A549 (cell line): ENCODE measurements around the gene EPOP. TPM values are rescaled to one million over a fixed set of nuclear protein-coding genes. Genes with fewer than 3 reads are reported as not detected.

ENCODE experiments used
- ATOH8 ChIP-seq: fragments of 250-450 bp; sonication (Bioruptor Pico); IDR thresholded peaks from 2 replicates; pipeline ENCODE4 v1.5.0; 2020; ENCODE audit warnings: low read depth, mild to moderate bottlenecking, moderate library complexity
- BHLHE40 ChIP-seq: IDR thresholded peaks from 2 replicates; pipeline ENCODE4 v1.6.1; 2012; ENCODE audit warnings: low read depth, low read length, inconsistent platforms
- CEBPB ChIP-seq, 2 experiments: fragments of >200 bp in 1 of 2; sonication (Bioruptor Twin) in 1 of 2; formaldehyde crosslinking in 1 of 2; IDR thresholded peaks; 2 replicates each; pipeline ENCODE4 v1.6.1; 2012 to 2016
- CHD2 ChIP-seq: fragments of 150-350 bp; IDR thresholded peaks from 2 replicates; pipeline ENCODE4 v1.6.1; 2014; ENCODE audit warnings: low read length; ENCODE audit not compliant: partially characterized antibody
- CHD4 ChIP-seq: fragments of 200-600 bp; sonication (generic); IDR thresholded peaks from 2 replicates; pipeline ENCODE4 v1.6.1; 2016; ENCODE audit warnings: antibody characterized with exemption, mild to moderate bottlenecking, borderline replicate concordance
- EHMT2 ChIP-seq: fragments of 200-600 bp; sonication (generic); IDR thresholded peaks from 2 replicates; pipeline ENCODE4 v1.6.1; 2016; ENCODE audit warnings: antibody characterized with exemption, low read depth, mild to moderate bottlenecking, moderate library complexity
- ELK1 ChIP-seq: fragments of 150-350 bp; IDR thresholded peaks from 2 replicates; pipeline ENCODE4 v1.6.1; 2014; ENCODE audit warnings: low read depth, mild to moderate bottlenecking, low read length
- EP300 ChIP-seq, 2 experiments: fragments of >200 bp; sonication (Bioruptor Twin); formaldehyde crosslinking; IDR thresholded peaks; 2 replicates in 1 of 2; 3 replicates in 1 of 2; pipeline ENCODE4 v1.6.1; 2016 to 2017
- FOSB ChIP-seq: fragments of 250-450 bp; sonication (Bioruptor Pico); IDR thresholded peaks from 2 replicates; pipeline ENCODE4 v1.5.0; 2020; ENCODE audit warnings: mild to moderate bottlenecking, moderate library complexity
- FOSL2 ChIP-seq, 2 experiments: fragments of 450-650 bp in 1 of 2; fragments of >200 bp in 1 of 2; sonication (Bioruptor Twin) in 1 of 2; formaldehyde crosslinking; IDR thresholded peaks; 2 replicates each; pipeline versions ENCODE4 v1.5.0 to v1.6.1; 2016 to 2020; ENCODE audit warnings: mild to moderate bottlenecking in 1 of 2, moderate library complexity in 1 of 2
- FOXS1 ChIP-seq: fragments of 250-450 bp; sonication (Bioruptor Pico); IDR thresholded peaks from 2 replicates; pipeline ENCODE4 v1.5.0; 2020; ENCODE audit warnings: mild to moderate bottlenecking, moderate library complexity
- HDAC2 ChIP-seq: fragments of 200-600 bp; sonication (generic); IDR thresholded peaks from 2 replicates; pipeline ENCODE4 v1.6.1; 2016
- HES2 ChIP-seq: fragments of >200 bp; sonication (Bioruptor Twin); formaldehyde crosslinking; IDR thresholded peaks from 2 replicates; pipeline ENCODE4 v1.6.1; 2016
- HMGXB4 ChIP-seq: fragments of 250-450 bp; sonication (Bioruptor Pico); IDR thresholded peaks from 2 replicates; pipeline ENCODE4 v1.5.0; 2021; ENCODE audit warnings: mild to moderate bottlenecking, moderate library complexity, borderline replicate concordance
- HOXB13 ChIP-seq: fragments of 250-450 bp; sonication (Bioruptor Pico); IDR thresholded peaks from 2 replicates; pipeline ENCODE4 v1.5.0; 2020; ENCODE audit warnings: low read depth, mild to moderate bottlenecking, moderate library complexity
- KDM1A ChIP-seq: fragments of 200-600 bp; sonication (generic); IDR thresholded peaks from 2 replicates; pipeline ENCODE4 v1.6.1; 2016; ENCODE audit warnings: low read depth, mild to moderate bottlenecking
- PBX3 ChIP-seq: IDR thresholded peaks from 2 replicates; pipeline ENCODE4 v1.6.1; 2012
- PHF8 ChIP-seq: fragments of 200-600 bp; sonication (generic); IDR thresholded peaks from 2 replicates; pipeline ENCODE4 v1.6.1; 2016; ENCODE audit warnings: low read depth, mild to moderate bottlenecking, antibody characterized with exemption, moderate library complexity, borderline replicate concordance
- POLR2A ChIP-seq: IDR thresholded peaks from 2 replicates; pipeline ENCODE4 v1.6.1; 2012; ENCODE audit warnings: mild to moderate bottlenecking, low read length
- POLR2AphosphoS2 ChIP-seq: conservative IDR thresholded peaks from 2 replicates; pipeline ENCODE4 v1.6.1; 2012; ENCODE audit warnings: low read length, improper control_type of control experiment, inconsistent platforms
- RARB ChIP-seq: fragments of 250-450 bp; sonication (Bioruptor Pico); IDR thresholded peaks from 2 replicates; pipeline ENCODE4 v1.8.0; 2021; ENCODE audit warnings: mild to moderate bottlenecking, moderate library complexity
- SMC3 ChIP-seq: fragments of >200 bp; sonication (Bioruptor Twin); formaldehyde crosslinking; IDR thresholded peaks from 3 replicates; pipeline ENCODE4 v1.6.1; 2018; ENCODE audit warnings: inconsistent platforms
- TFCP2L1 ChIP-seq: fragments of 250-450 bp; sonication (Bioruptor Pico); IDR thresholded peaks from 2 replicates; pipeline ENCODE4 v1.5.0; 2021; ENCODE audit warnings: mild to moderate bottlenecking
- polyA plus RNA-seq, 4 experiments: library from polyadenylated mRNA; depleted of rRNA in 3 of 4; stranded (reverse); fragments of >200 nt; fragmentation: RNase III in 1 of 4; extraction: RNeasy Plus Mini Kit Qiagen cat#74134 plus additional on column Dnase treatment in 1 of 4; gene quantifications; 2 replicates in 3 of 4; 3 replicates in 1 of 4; pipeline ENCODE4 v1.2.3, GENCODE V29; 2011 to 2017

Gene EPOP
- polyA plus RNA-seq, 2 of the 4 experiments (the other 2 are of a cell fraction) = 5.1 to 12.1 TPM

DNA sequence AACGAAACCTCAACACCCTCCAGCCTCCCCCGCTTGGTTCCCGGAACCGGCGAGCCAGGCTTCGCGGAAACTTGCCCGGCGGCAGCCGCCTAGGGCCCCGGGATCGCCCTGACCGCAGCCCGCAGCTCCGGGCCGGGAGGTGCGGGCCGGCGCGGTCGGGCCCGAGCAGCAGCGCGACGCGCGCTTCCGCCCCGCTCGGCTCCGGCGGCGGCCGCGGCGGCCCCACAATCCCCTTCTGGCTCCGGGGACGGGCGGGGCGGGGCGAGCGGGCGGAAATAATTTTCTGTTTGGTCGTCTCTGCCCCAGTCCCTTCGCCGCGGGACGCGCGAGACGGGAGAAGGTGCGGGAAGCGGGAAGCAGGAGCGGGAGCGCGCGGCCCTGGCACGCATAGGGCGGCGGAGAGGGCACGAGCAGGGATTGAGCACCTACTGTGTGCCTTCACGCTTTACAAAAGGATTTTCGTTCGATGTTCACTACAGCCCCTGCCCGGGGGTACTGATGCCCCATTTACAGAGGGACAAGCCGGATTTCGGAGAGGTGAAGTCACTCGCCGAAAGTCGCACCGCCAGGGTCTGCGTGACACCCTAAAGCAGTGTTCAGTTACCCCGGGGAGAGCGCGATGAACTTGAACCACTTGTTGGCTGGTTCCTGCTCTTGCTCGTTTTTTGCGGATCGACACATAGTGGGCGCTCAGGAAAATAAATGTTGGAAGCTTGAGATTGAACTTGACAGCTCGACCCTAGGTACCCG lies 27.6 kb upstream of the EPOP start (continued):
- TF ChIP-seq ATOH8 = peak; percentile 98
- no peak for TF ChIP-seq HDAC2
- no peak for TF ChIP-seq EHMT2
- no peak for TF ChIP-seq HES2
- TF ChIP-seq FOSL2 (IDR thresholded peaks at IDR 0.05) = no peak
- TF ChIP-seq FOSL2 (CRISPR knock-in tag; IDR thresholded peaks at IDR 0.05) = no peak
- no peak for TF ChIP-seq KDM1A
- TF ChIP-seq PHF8 = peak; percentile 75; the same call in 1 of the 2 replicates
- TF ChIP-seq HMGXB4 (CRISPR knock-in tag) = peak; percentile 88
- TF ChIP-seq CHD4 = no peak
- peak; percentile 82; the same call in 1 of the 2 replicates for TF ChIP-seq FOXS1
- no peak for TF ChIP-seq SMC3
- TF ChIP-seq CHD2 = peak; percentile 89
- TF ChIP-seq BHLHE40 = no peak
- TF ChIP-seq POLR2A = peak; percentile 85
- no peak for TF ChIP-seq ELK1
- no peak for TF ChIP-seq PBX3
- no peak for TF ChIP-seq CEBPB (IDR thresholded peaks at IDR 0.05)
- peak; percentile 96 for TF ChIP-seq HOXB13
- peak; percentile 49; the same call in 1 of the 2 replicates for TF ChIP-seq FOSB (CRISPR knock-in tag)
- 0 out of 2 replicates have a peak, but pooled peaks have one; percentile 65 for TF ChIP-seq RARB (CRISPR knock-in tag)
- no peak; a peak in 1 of 5 replicates for TF ChIP-seq EP300 (IDR thresholded peaks at IDR 0.05)
- peak; percentile 75; the same call in 1 of the 2 replicates for TF ChIP-seq TFCP2L1 (CRISPR knock-in tag)
- TF ChIP-seq POLR2AphosphoS2 = no peak
- TF ChIP-seq, all 56 proteins: peak for 26
